Mucosa of stomach (tissue), 1 donor: Measurements from ENCODE around the gene PSAP.

Experiments
- H3K27me3 ChIP-seq: one replicate; pipeline ENCODE4 v1.7.0; 2013; ENCODE audit warnings: mild to moderate bottlenecking, low read length; ENCODE audit not compliant: control insufficient read depth, insufficient read depth
- H3K36me3 ChIP-seq: one replicate; pipeline ENCODE4 v1.7.0; 2013; ENCODE audit warnings: low read length; ENCODE audit not compliant: control insufficient read depth, insufficient read depth
- H3K4me1 ChIP-seq: one replicate; pipeline ENCODE4 v1.7.0; 2013; ENCODE audit warnings: mild to moderate bottlenecking, low read length; ENCODE audit not compliant: control insufficient read depth, insufficient read depth
- H3K4me3 ChIP-seq: one replicate; pipeline ENCODE4 v1.7.0; 2013; ENCODE audit warnings: low read length
- H3K9ac ChIP-seq: one replicate; pipeline ENCODE4 v1.7.0; 2013; ENCODE audit warnings: mild to moderate bottlenecking, low read length, moderate library complexity
- H3K9me3 ChIP-seq: one replicate; pipeline ENCODE4 v1.7.0; 2013; ENCODE audit warnings: mild to moderate bottlenecking, low read length, moderate library complexity; ENCODE audit not compliant: control insufficient read depth
- donor health status: Pancreatic carcinoma.

PSAP gene

GRCh38 chr10:71769279-71769823 lies 81.7 kb downstream of the PSAP start:
- Histone ChIP-seq H3K36me3 (no peaks in the 10 kb centered on the region), H3K27me3 (no peaks in the 10 kb centered on the region), H3K9me3 (no peaks in the 10 kb centered on the region), H3K4me1 (peaks cover 93% of the 10 kb centered on the region), H3K4me3 (no peak overlapping the region), H3K9ac (no peak overlapping the region)

GRCh38 chr10:71767420-71768035 lies 83.5 kb downstream of the PSAP start:
- no peak overlapping the region for H3K4me3 ChIP-seq

GRCh38 chr10:71766717-71767419 lies 84.2 kb downstream of the PSAP start:
- Histone ChIP-seq H3K36me3 (peaks cover 7% of the 10 kb centered on the region), H3K27me3 (no peaks in the 10 kb centered on the region), H3K4me3 (peak overlapping the region; percentile 3), H3K9ac (peak overlapping the region; percentile 32), H3K4me1 (peaks cover 81% of the 10 kb centered on the region), H3K9me3 (no peaks in the 10 kb centered on the region)

More at GRCh38 chr10:71767420-71768035, 83.5 kb downstream of the PSAP start:
- Histone ChIP-seq H3K9me3 (no peaks in the 10 kb centered on the region), H3K4me1 (peaks cover 81% of the 10 kb centered on the region), H3K27me3 (no peaks in the 10 kb centered on the region), H3K36me3 (peaks cover under 1% of the 10 kb centered on the region), H3K9ac (no peak overlapping the region)
